ENCODE data around the gene ROPN1L.

The ROPN1L gene

GRCh38 chr5:10427201-10427600 is 14.5 kb upstream of the ROPN1L start:
- in situ Hi-C loops (cut with MboI; ENCODE audit: low sequenced_read_pairs), result no loop called here

- in situ Hi-C loops (cut with MboI; ENCODE audit: low sequenced_read_pairs), result no loop called here
Observed at GRCh38 chr5:10427978-10428377, 13.7 kb upstream of the ROPN1L start.

- in situ Hi-C loops (cut with MboI; ENCODE audit: low sequenced_read_pairs), result no loop called here
Observed at GRCh38 chr5:10431415-10431814, 10.3 kb upstream of the ROPN1L start.

GRCh38 chr5:10432059-10433008 is 9.3 kb upstream of the ROPN1L start:
- in situ Hi-C loops (cut with MboI; ENCODE audit: low sequenced_read_pairs), result no loop called here

- in situ Hi-C loops (cut with MboI; ENCODE audit: low sequenced_read_pairs), result no loop called here
Observed at GRCh38 chr5:10434392-10434791, 7.3 kb upstream of the ROPN1L start.

- in situ Hi-C loops (cut with MboI; ENCODE audit: low sequenced_read_pairs), result no loop called here
Observed at GRCh38 chr5:10438301-10438700, 3.4 kb upstream of the ROPN1L start.

GRCh38 chr5:10439692-10440091 is 2.0 kb upstream of the ROPN1L start:
- in situ Hi-C loops (cut with MboI; ENCODE audit: low sequenced_read_pairs), result no loop called here

- in situ Hi-C loops (cut with MboI; ENCODE audit: low sequenced_read_pairs), result no loop called here
Observed at GRCh38 chr5:10440367-10440990, 1.2 kb upstream of the ROPN1L start.

GRCh38 chr5:10441992-10442435 is 335 bp downstream of the ROPN1L start:
- in situ Hi-C loops (cut with MboI; ENCODE audit: low sequenced_read_pairs), result no loop called here

GRCh38 chr5:10442576-10442975 is 897 bp downstream of the ROPN1L start:
- in situ Hi-C loops (cut with MboI; ENCODE audit: low sequenced_read_pairs), result no loop called here

GRCh38 chr5:10445352-10445751 is 3.7 kb downstream of the ROPN1L start:
- in situ Hi-C loops (cut with MboI; ENCODE audit: low sequenced_read_pairs), result no loop called here

GRCh38 chr5:10446490-10446889 is 4.8 kb downstream of the ROPN1L start:
- in situ Hi-C loops (cut with MboI; ENCODE audit: low sequenced_read_pairs), result no loop called here

GRCh38 chr5:10447041-10447440 is 5.4 kb downstream of the ROPN1L start:
- in situ Hi-C loops (cut with MboI; ENCODE audit: low sequenced_read_pairs), result no loop called here

- in situ Hi-C loops (cut with MboI; ENCODE audit: low sequenced_read_pairs), result no loop called here
Observed at GRCh38 chr5:10448754-10449360, 7.2 kb downstream of the ROPN1L start.

- in situ Hi-C loops (cut with MboI; ENCODE audit: low sequenced_read_pairs), result loop anchor here (5.0 to 25.0 kb wide), 3 partner anchors 181 to 1036 kb away; no protein-coding TSS in a partner anchor
Observed at GRCh38 chr5:10451137-10451824, 9.6 kb downstream of the ROPN1L start.

GRCh38 chr5:10452768-10453331 is 11.2 kb downstream of the ROPN1L start:
- in situ Hi-C loops (cut with MboI; ENCODE audit: low sequenced_read_pairs), result loop anchor here (5.0 to 25.0 kb wide), 3 partner anchors 179 to 1034 kb away; no protein-coding TSS in a partner anchor

GRCh38 chr5:10453545-10453944 is 11.9 kb downstream of the ROPN1L start:
- in situ Hi-C loops (cut with MboI; ENCODE audit: low sequenced_read_pairs), result loop anchor here (5.0 to 25.0 kb wide), 3 partner anchors 179 to 1034 kb away; no protein-coding TSS in a partner anchor

GRCh38 chr5:10454591-10455276 is 13.1 kb downstream of the ROPN1L start:
- in situ Hi-C loops (cut with MboI; ENCODE audit: low sequenced_read_pairs), result loop anchor here (5.0 to 25.0 kb wide), 3 partner anchors 178 to 1033 kb away; no protein-coding TSS in a partner anchor

- in situ Hi-C loops (cut with MboI; ENCODE audit: low sequenced_read_pairs), result loop anchor here (25.0 kb wide), 1 partner anchor 1032 kb away; no protein-coding TSS in a partner anchor
Observed at GRCh38 chr5:10455277-10455670, 13.6 kb downstream of the ROPN1L start.
